ENCODE data around the gene FBXO17. TPM values are rescaled to one million over a fixed set of nuclear protein-coding genes. Genes with fewer than 3 reads are reported as not detected.

Gene FBXO17
- total and polyA plus RNA-seq, 2 experiments from 2014 or later = 30.3 to 36.4 TPM

DNA sequence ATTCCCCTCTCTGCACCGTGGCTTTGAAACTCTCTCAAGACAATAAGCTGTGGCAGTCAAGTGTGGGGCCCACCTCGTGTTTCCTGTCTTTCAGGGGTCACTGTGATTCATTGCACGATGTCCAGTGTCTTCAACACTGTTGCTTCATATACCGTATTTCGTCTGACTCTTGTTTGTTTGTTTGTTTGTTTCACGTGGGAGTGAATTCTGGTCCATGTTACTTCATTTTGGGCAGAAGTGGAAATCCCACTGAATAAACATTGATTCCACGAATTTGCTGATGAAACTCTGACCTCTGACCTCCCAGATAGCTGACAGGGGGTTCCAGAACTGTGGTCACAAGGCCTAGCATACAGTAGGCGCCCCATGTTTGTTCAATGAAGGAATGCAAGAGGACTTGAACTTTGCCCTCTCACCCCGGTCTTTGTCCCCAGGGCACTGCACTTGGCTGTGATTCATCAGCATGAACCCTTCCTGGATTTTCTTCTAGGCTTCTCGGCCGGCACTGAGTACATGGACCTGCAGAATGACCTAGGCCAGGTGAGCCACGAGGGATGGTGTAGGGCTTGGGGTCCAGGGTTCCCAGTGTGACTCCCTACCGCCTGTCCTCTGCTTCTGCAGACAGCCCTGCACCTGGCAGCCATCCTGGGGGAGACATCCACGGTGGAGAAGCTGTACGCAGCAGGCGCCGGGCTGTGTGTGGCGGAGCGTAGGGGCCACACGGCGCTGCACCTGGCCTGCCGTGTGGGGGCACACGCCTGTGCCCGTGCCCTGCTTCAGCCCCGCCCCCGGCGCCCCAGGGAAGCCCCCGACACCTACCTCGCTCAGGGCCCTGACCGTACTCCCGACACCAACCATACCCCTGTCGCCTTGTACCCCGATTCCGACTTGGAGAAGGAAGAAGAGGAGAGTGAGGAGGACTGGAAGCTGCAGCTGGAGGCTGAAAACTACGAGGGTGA lies 70.7 kb downstream of the FBXO17 start:
- Histone ChIP-seq H3K9me2 (ENCODE audit: insufficient read depth) (no peaks in the 10 kb centered on the region), H3K9me3 (ENCODE audit: low read depth) (no peaks in the 10 kb centered on the region), H3K4me2 (ENCODE audit: unreplicated experiment) (no peak overlapping the region), H3K79me2 (ENCODE audit: insufficient read depth) (peaks cover 44% of the 10 kb centered on the region), H2AFZ (no peak overlapping the region), H3K4me1 (ENCODE audit: insufficient read depth) (peaks cover 7% of the 10 kb centered on the region; the same call in 1 of the 2 replicates), H4K20me1 (ENCODE audit: insufficient read depth) (no peaks in the 10 kb centered on the region), H3K27ac (no peak overlapping the region), H3K9ac (no peak overlapping the region), H3K4me3 (no peak overlapping the region), H3K27me3 (replicated peaks; ENCODE audit: insufficient read depth) (no peaks in the 10 kb centered on the region), H3F3A (ENCODE audit: insufficient read depth) (peaks cover 8% of the 10 kb centered on the region; the same call in 1 of the 2 replicates), H3K36me3 (ENCODE audit: low read depth) (no peaks in the 10 kb centered on the region)
- no peak for DNase-seq
- TF ChIP-seq EZH2 (IDR thresholded peaks at IDR 0.05; ENCODE audit: insufficient read depth, poor library complexity, severe bottlenecking) = no peak
- TF ChIP-seq EZH2phosphoT487 (IDR thresholded peaks at IDR 0.05; ENCODE audit: insufficient read depth, low read depth) = no peak
- in situ Hi-C loops (cut with MboI) = no loop called here
- WGBS, 2 experiments (ENCODE audit: low coverage in 1 of 2, low lambda C conversion rate in 2 of 2, missing lambda C conversion rate in 2 of 2) = 80 to 90% methylated on average over 22 to 35 of the region's 35 CpGs

- WGBS, 2 experiments (ENCODE audit: low coverage in 1 of 2, low lambda C conversion rate in 2 of 2, missing lambda C conversion rate in 2 of 2) = 90 to 94% methylated on average over 1 of the region's 1 CpG
- H3K9me2 ChIP-seq (ENCODE audit: insufficient read depth) = no peaks in the 10 kb centered on the region
- peaks cover 66% of the 10 kb centered on the region for H3K79me2 ChIP-seq (ENCODE audit: insufficient read depth)
- DNase-seq = no peak
- no peak overlapping the region for H3K27ac ChIP-seq
- H3K36me3 ChIP-seq (ENCODE audit: low read depth) = no peaks in the 10 kb centered on the region
- H3K9ac ChIP-seq = no peak overlapping the region
- H3K4me1 ChIP-seq (ENCODE audit: insufficient read depth) = peaks cover 13% of the 10 kb centered on the region
- TF ChIP-seq EZH2phosphoT487 (IDR thresholded peaks at IDR 0.05; ENCODE audit: insufficient read depth, low read depth) (no peak), EZH2 (IDR thresholded peaks at IDR 0.05; ENCODE audit: insufficient read depth, poor library complexity, severe bottlenecking) (no peak)
- H4K20me1 ChIP-seq (ENCODE audit: insufficient read depth) = no peaks in the 10 kb centered on the region
- no peaks in the 10 kb centered on the region for H3K27me3 ChIP-seq (replicated peaks; ENCODE audit: insufficient read depth)
- H3K4me3 ChIP-seq = no peak overlapping the region
- no peak overlapping the region for H3K4me2 ChIP-seq (ENCODE audit: unreplicated experiment)
- peaks cover 8% of the 10 kb centered on the region; the same call in 1 of the 2 replicates for H3F3A ChIP-seq (ENCODE audit: insufficient read depth)
- no peaks in the 10 kb centered on the region for H3K9me3 ChIP-seq (ENCODE audit: low read depth)
- in situ Hi-C loops (cut with MboI) = no loop called here
- no peak overlapping the region for H2AFZ ChIP-seq
Observed at GRCh38 chr19:38901683-38902082, 73.9 kb downstream of the FBXO17 start.

DNA sequence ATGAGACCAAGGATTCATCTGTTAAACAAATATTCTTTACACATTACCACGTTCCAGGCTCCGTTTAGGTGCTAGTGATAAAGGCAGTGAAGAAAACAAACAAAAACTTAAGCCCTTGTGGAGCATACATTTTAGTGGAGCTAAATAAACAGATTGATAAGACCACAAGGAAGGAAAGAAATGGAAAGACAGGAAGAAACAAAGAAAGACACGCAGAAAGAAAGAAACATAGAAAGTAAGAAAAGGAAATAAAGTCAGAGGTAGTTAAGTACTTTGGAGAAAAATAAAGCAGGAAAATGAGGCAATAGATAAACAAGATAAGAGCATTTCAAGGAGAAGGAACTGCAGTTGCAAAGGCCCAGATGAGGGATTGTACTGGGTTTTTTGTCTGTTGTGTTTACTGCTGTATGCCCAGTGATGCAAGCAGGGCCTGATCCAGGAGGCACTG lies 74.8 kb downstream of the FBXO17 start:
- no peaks in the 10 kb centered on the region for H4K20me1 ChIP-seq (ENCODE audit: insufficient read depth)
- DNase-seq = peak; percentile 26
- H2AFZ ChIP-seq = peak overlapping the region; percentile 92
- H3K27me3 ChIP-seq (replicated peaks; ENCODE audit: insufficient read depth) = no peaks in the 10 kb centered on the region
- in situ Hi-C loops (cut with MboI) = no loop called here
- H3K9me3 ChIP-seq (ENCODE audit: low read depth) = no peaks in the 10 kb centered on the region
- peak overlapping the region; percentile 92 for H3K4me3 ChIP-seq
- TF ChIP-seq EZH2phosphoT487 (IDR thresholded peaks at IDR 0.05; ENCODE audit: insufficient read depth, low read depth) = no peak
- TF ChIP-seq EZH2 (IDR thresholded peaks at IDR 0.05; ENCODE audit: insufficient read depth, poor library complexity, severe bottlenecking) = no peak
- no peaks in the 10 kb centered on the region for H3K9me2 ChIP-seq (ENCODE audit: insufficient read depth)
- H3K27ac ChIP-seq = peak overlapping the region; percentile 69
- H3K9ac ChIP-seq = peak overlapping the region; percentile 91
- H3F3A ChIP-seq (ENCODE audit: insufficient read depth) = peaks cover 8% of the 10 kb centered on the region; the same call in 1 of the 2 replicates
- H3K4me1 ChIP-seq (ENCODE audit: insufficient read depth) = peaks cover 13% of the 10 kb centered on the region
- peaks cover 72% of the 10 kb centered on the region for H3K79me2 ChIP-seq (ENCODE audit: insufficient read depth)
- peak overlapping the region; percentile 100 for H3K4me2 ChIP-seq (ENCODE audit: unreplicated experiment)
- H3K36me3 ChIP-seq (ENCODE audit: low read depth) = no peaks in the 10 kb centered on the region
- WGBS, 2 experiments (ENCODE audit: low coverage in 1 of 2, low lambda C conversion rate in 2 of 2, missing lambda C conversion rate in 2 of 2) = 37 to 43% methylated on average over 3 of the region's 3 CpGs

DNA sequence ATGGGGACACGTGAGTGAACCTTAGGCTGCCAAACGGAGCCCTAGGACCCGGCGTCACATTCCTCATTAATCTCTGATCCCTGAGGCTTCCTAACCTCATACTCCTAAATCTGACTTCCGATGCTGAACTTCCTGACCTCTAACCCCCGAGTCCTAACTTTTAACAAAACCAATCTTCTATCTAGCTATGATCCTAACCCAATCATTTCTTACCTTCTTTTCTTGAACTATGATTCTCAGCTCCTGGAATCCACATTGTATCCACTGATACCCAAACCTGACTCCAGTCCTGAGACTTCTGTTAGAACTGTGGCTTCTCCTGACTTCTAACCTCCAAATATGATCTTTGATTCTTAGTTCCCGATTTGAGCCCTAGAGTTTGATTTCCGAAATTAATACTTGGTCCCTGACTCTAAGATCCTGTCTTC lies 75.3 kb downstream of the FBXO17 start:
- no peaks in the 10 kb centered on the region for H3K36me3 ChIP-seq (ENCODE audit: low read depth)
- 0% methylated on average over 8 of the region's 8 CpGs for WGBS, 2 experiments (ENCODE audit: low coverage in 1 of 2, low lambda C conversion rate in 2 of 2, missing lambda C conversion rate in 2 of 2)
- H4K20me1 ChIP-seq (ENCODE audit: insufficient read depth) = no peaks in the 10 kb centered on the region
- H3K27me3 ChIP-seq (replicated peaks; ENCODE audit: insufficient read depth) = no peaks in the 10 kb centered on the region
- H3K9me2 ChIP-seq (ENCODE audit: insufficient read depth) = no peaks in the 10 kb centered on the region
- peak overlapping the region; percentile 69 for H3K27ac ChIP-seq
- H3K79me2 ChIP-seq (ENCODE audit: insufficient read depth) = peaks cover 72% of the 10 kb centered on the region
- H3K4me3 ChIP-seq = peak overlapping the region; percentile 92
- H3K4me2 ChIP-seq (ENCODE audit: unreplicated experiment) = peak overlapping the region; percentile 100
- H3K9ac ChIP-seq = peak overlapping the region; percentile 91
- H3K4me1 ChIP-seq (ENCODE audit: insufficient read depth) = peaks cover 13% of the 10 kb centered on the region
- peak overlapping the region; percentile 92 for H2AFZ ChIP-seq
- DNase-seq = peak; percentile 30
- in situ Hi-C loops (cut with MboI) = no loop called here
- peaks cover 8% of the 10 kb centered on the region; the same call in 1 of the 2 replicates for H3F3A ChIP-seq (ENCODE audit: insufficient read depth)
- no peak for TF ChIP-seq EZH2 (IDR thresholded peaks at IDR 0.05; ENCODE audit: insufficient read depth, poor library complexity, severe bottlenecking)
- TF ChIP-seq EZH2phosphoT487 (IDR thresholded peaks at IDR 0.05; ENCODE audit: insufficient read depth, low read depth) = no peak
- H3K9me3 ChIP-seq (ENCODE audit: low read depth) = no peaks in the 10 kb centered on the region

All from GM23248 (cell line).